Measurements from ENCODE around the gene CUX1. TPM values are rescaled to one million over a fixed set of nuclear protein-coding genes. Genes with fewer than 3 reads are reported as not detected.

CUX1 gene
- total and polyA plus RNA-seq, 12 donors: 34.5 to 176 (median 145) TPM

DNA sequence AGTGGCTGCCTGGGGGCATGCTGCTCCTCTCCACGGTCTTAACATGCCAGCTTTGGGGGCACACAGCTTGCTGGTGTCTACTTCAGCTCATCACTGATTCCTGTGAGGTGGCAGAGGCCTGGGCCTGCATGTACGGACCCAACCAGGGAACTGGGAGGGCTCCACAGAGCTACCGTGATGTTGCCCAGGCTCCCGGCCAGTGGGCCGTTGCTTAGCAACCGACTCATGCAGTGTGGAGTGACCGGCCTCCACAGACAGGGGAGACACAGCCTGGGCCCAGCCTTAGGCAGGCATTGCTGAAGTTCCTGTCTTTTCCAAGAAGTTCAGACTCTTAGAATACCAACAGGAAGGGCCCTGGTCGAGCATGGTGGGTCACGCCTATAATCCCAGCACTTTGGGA lies 443.4 kb downstream of the CUX1 start:
- peak; percentile 68 to 96 (median 86) for ATAC-seq
- H3K27ac ChIP-seq: no peak overlapping the region
- H3K4me3 ChIP-seq: no peak overlapping the region
- WGBS, 2 donors: 38 to 42% methylated on average over 9 of the region's 9 CpGs
- intact Hi-C loops (cut with DNase I): loop anchor here in 1 of 10 donors (10.0 kb wide), 1 partner anchor 566 kb away; no protein-coding TSS in a partner anchor
- H3K9me3 ChIP-seq: no peaks in the 10 kb centered on the region
- H3K36me3 ChIP-seq: no peaks in the 10 kb centered on the region
- peaks cover 0 to 5% (median 0%) of the 10 kb centered on the region in 9 donors for H3K4me1 ChIP-seq
- TF ChIP-seq, protein P1, sequence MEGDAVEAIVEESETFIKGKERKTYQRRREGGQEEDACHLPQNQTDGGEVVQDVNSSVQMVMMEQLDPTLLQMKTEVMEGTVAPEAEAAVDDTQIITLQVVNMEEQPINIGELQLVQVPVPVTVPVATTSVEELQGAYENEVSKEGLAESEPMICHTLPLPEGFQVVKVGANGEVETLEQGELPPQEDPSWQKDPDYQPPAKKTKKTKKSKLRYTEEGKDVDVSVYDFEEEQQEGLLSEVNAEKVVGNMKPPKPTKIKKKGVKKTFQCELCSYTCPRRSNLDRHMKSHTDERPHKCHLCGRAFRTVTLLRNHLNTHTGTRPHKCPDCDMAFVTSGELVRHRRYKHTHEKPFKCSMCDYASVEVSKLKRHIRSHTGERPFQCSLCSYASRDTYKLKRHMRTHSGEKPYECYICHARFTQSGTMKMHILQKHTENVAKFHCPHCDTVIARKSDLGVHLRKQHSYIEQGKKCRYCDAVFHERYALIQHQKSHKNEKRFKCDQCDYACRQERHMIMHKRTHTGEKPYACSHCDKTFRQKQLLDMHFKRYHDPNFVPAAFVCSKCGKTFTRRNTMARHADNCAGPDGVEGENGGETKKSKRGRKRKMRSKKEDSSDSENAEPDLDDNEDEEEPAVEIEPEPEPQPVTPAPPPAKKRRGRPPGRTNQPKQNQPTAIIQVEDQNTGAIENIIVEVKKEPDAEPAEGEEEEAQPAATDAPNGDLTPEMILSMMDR (IDR thresholded peaks at IDR 0.05): no peak
- DNase-seq: peak; percentile 48 to 56
- no peaks in the 10 kb centered on the region for H3K27me3 ChIP-seq

DNA sequence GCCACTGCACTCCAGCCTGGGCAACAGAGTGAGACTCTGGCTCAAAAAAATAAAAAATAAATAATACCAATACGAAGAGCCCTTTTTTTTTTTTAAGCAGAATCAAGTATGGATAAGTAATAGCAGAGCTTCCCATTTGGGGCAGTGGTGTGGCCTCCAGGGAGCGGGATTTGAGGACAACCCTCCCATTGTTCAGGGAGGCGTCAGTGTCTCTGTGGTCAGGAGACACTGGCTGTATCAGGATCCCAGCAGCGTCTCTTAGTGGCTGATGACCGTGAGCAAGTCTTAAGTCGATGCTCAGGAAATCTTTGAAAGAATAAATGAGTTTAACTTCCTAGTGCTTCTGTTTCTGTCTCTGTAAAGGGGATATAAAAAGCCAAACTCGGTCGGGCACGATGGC lies 444.0 kb downstream of the CUX1 start:
- H3K4me1 ChIP-seq: peaks cover 0 to 5% (median 0%) of the 10 kb centered on the region in 9 donors
- ATAC-seq: no peak
- DNase-seq: no peak
- 78 to 81% methylated on average over 9 of the region's 9 CpGs for WGBS, 2 donors
- no peak overlapping the region for H3K27ac ChIP-seq
- TF ChIP-seq, protein P1 (IDR thresholded peaks at IDR 0.05): no peak
- H3K9me3 ChIP-seq: no peaks in the 10 kb centered on the region
- H3K4me3 ChIP-seq: no peak overlapping the region
- intact Hi-C loops (cut with DNase I): loop anchor here in 1 of 10 donors (10.0 kb wide), 1 partner anchor 567 kb away; no protein-coding TSS in a partner anchor
- no peaks in the 10 kb centered on the region for H3K27me3 ChIP-seq
- no peaks in the 10 kb centered on the region for H3K36me3 ChIP-seq

DNA sequence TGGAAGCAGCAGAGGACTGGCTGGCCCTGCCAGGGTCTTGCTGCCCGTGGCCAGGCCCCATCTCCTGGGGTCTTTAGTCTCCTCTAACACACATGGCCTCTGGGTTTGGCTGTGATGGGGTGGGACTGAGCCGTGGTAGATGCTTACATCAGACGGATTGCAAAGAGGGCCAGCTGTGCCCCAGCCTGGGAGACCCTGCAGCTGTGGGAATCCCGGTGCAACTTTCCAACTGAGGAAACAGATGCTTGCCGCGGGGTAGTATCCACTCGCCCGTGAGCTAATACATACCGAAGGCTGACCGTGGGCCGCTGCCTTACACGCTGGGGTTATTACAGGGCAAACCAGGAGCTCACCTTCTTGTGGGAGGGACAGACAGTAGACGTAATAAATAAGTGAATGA lies 445.1 kb downstream of the CUX1 start:
- no peaks in the 10 kb centered on the region for H3K36me3 ChIP-seq
- TF ChIP-seq, protein P1 (IDR thresholded peaks at IDR 0.05): no peak
- DNase-seq (no peak), ATAC-seq (no peak)
- H3K27ac ChIP-seq: no peak overlapping the region
- H3K9me3 ChIP-seq: no peaks in the 10 kb centered on the region
- WGBS, 2 donors: 92 to 93% methylated on average over 13 of the region's 13 CpGs
- H3K27me3 ChIP-seq: no peaks in the 10 kb centered on the region
- peaks cover 0 to 5% (median 0%) of the 10 kb centered on the region in 9 donors for H3K4me1 ChIP-seq
- no peak overlapping the region for H3K4me3 ChIP-seq
- intact Hi-C loops (cut with DNase I): loop anchor here in 1 of 10 donors (10.0 kb wide), 1 partner anchor 568 kb away; no protein-coding TSS in a partner anchor

DNA sequence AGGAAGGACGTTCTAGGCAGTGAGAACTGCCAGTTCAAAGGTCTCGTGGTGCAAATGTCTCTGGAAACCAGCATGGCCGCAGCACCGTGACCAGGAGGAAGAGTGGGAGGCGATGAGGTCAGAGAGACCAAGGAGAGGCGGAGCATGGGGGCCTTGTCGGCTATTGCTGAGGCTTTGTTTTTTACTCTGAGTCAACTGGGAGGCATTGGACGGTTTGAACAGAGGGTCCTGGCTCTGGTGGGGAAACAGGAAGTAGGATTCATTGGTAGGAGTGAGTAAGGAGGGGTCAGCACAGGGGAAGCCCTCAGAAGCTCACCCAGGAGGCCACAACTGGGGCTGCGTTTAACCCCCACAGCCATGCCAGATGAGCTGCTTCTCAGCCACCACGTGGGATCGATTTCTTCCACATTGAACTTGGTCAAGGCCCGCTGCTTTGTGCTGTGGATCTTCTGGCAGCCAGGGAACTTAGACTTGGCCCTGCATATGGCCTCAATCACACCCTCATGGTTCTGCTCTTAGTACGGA lies 447.0 kb downstream of the CUX1 start:
- TF ChIP-seq, protein P1 (IDR thresholded peaks at IDR 0.05): no peak
- intact Hi-C loops (cut with DNase I): loop anchor here in 1 of 10 donors (10.0 kb wide), 1 partner anchor 570 kb away; no protein-coding TSS in a partner anchor
- no peak overlapping the region for H3K27ac ChIP-seq
- no peak overlapping the region for H3K4me3 ChIP-seq
- no peaks in the 10 kb centered on the region for H3K9me3 ChIP-seq
- no peaks in the 10 kb centered on the region for H3K36me3 ChIP-seq
- 73 to 74% methylated on average over 13 of the region's 13 CpGs for WGBS, 2 donors
- no peaks in the 10 kb centered on the region for H3K27me3 ChIP-seq
- H3K4me1 ChIP-seq: peaks cover 0 to 5% (median 0%) of the 10 kb centered on the region in 9 donors
- DNase-seq: no peak
- no peak for ATAC-seq

All from heart right ventricle (tissue), 16 donors.